ENCODE data around the gene USPL1.

USPL1 gene

GRCh38 chr13:30692113-30692512 lies 74.4 kb downstream of the USPL1 start:
- in situ Hi-C loops (cut with HindIII; ENCODE audit: low sequenced_read_pairs): no loop called here

DNA sequence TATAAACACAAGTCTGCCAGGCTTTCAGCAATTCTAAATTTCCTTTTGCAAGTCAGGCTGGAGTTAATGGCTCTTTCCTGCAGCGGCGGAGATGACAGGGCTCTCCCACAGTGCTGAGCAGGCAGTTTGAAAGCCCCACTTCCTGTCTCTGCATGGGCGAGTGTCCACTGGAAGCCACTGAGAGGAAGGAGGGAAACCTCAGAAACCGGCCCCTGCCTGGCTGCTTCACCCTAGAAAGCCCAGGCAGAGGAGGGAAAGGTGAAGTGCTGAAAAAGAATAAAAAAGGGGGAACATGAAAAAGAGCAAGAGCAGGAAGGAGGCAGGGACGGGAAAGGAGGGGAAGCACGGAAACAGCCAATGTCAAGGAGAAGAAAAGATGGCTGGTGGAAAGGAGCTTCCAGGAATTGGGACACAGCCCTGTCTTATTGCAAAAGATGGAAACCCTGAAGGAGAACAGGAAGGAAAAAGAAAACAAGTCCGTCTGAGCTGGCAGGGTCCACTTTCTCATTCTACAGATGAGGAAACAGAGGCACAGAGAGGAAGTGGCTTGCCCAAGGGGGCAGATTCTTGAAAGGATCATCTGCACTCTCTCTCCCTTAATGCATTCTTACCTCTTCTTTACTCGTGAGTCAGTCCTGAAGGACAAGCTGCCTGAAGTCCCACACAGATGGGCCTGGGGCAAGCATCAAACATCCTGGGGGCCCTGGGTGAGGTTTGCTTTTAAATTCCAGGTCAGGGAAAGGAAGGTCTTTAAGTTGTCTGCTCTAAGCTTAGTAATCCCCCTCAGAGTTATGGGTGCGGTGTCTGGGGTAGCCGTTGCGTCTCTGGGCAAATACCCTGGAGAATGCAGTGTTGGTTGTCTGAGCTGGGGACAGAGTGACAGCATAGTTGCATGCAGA lies 78.8 kb downstream of the USPL1 start:
- in situ Hi-C loops (cut with HindIII; ENCODE audit: low sequenced_read_pairs): no loop called here

DNA sequence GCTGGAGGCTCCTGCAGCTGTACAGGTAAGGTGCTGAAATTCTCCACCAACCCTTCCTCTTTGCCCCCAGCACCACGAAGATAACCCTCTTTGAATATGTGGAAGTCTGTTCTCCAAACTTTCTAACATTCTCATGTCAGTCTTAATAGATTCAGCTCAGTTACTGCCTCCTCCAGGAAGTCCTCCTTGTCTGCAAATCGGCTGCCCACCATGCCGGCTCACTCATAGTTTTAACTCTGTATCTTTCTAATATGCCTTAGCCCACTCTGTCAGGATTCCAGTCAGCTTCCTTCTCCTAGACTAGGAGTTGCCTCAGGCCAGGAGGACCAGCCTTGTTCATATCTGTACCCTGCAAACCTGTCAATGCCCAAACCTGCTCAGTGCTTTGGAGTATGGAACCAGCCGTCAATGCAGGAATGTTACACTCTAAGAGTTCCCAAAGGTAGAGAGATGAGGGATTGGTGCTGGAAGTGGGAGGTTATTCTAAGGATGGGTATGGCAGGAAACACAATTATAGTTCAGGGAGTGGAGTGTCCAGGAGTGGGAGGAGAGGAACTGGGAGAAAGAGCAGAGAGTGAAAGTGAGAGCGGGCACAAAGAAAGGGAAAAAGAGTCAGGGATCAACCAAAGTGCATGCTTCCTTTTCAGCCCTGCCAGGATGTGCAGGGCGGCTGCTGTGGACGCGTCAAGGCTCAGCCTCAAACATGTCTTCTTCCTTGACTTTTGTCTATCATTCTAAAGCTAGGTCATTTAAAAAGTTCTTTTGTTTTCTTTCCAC lies 79.6 kb downstream of the USPL1 start:
- in situ Hi-C loops (cut with HindIII; ENCODE audit: low sequenced_read_pairs): no loop called here

DNA sequence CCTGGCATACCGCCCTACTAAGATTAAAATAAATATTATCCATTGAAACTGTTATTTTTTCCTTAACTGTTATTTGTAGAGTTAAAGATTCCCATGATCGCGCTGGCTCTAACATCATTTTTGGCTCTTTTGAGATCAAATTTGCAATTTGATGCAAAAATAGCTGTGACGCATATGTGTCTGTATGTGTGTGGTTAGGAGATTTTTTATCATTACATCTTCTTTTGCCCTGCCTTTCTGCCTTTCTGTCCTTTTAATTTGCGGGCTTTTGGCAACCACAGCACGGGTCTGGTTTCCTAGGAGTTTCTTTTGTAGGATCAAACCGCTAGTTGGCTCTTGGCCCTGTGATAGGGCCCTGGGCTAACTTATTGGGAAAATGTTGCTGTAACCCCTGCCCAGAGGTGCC lies 80.3 kb downstream of the USPL1 start:
- in situ Hi-C loops (cut with HindIII; ENCODE audit: low sequenced_read_pairs): no loop called here

DNA sequence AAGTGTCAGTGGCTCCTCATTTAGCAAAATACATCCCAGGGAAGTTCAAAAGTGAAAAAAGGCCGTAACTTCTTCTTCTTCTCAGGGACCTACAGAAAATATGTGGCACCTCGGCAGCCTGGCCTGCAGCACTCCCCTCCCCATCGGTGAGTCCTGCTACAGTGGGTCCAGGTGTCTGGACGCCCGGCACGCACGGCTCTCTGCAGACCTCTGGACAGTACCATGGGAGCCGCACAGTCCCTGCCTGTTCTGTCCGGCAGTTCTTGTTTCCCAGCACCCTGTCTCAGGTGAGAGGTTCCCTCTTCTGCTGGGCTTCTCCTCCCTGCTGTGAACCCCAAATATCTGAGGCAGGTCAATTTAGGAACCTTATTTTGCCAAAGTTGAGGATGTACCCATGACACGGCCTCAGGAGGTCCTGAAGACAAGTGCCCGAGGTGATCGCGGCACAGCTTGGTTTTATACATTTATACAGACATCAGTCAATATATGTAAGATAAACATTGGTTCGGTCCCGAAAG lies 80.8 kb downstream of the USPL1 start:
- in situ Hi-C loops (cut with HindIII; ENCODE audit: low sequenced_read_pairs): no loop called here

DNA sequence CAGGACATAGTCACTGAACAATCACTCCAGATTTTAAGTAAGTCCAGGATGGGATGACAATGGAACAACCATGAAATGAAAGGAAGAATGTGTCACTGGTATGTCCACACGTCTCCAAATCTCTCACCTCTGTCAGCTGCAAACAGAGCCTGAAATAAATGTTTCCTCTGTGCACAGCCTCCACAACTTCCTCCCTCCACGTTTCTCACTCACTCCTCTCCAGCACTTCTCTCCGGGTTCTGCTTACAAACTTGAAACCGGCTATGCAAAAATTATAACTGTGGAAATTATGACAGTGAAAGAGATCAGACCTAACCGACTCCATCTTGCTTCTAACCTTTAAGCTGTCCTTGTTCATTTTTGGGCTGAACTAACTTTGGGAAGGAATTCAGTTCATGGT lies 82.6 kb downstream of the USPL1 start:
- in situ Hi-C loops (cut with HindIII; ENCODE audit: low sequenced_read_pairs): loop anchor here (5.0 kb wide), 1 partner anchor 37 kb away; the partner anchor contains the start of gene ALOX5AP

GRCh38 chr13:30702006-30702405 lies 84.3 kb downstream of the USPL1 start:
- in situ Hi-C loops (cut with HindIII; ENCODE audit: low sequenced_read_pairs): loop anchor here (5.0 kb wide), 1 partner anchor 35 kb away; the partner anchor contains the start of gene ALOX5AP

DNA sequence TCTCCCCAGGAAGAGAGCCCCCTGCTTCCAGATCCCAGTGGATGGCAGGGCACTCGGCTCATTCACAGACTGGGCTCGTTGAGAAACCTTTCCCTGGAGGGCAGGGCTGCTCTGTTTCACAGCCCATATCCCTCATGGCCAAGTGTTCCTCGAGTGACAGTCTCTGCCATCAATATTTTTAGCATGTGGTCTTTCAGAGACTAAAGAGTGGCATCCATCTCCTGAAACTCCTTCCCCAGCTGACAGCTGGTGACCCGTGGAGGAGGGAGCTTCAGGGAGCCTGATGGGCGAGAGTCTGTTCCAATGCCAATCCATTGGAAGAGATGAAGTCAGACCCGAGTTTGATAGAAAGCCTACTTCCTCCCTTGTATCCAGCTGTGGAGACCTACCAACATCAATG lies 86.9 kb downstream of the USPL1 start:
- in situ Hi-C loops (cut with HindIII; ENCODE audit: low sequenced_read_pairs): loop anchor here (5.0 kb wide), 1 partner anchor 33 kb away; the partner anchor contains the start of gene ALOX5AP

DNA sequence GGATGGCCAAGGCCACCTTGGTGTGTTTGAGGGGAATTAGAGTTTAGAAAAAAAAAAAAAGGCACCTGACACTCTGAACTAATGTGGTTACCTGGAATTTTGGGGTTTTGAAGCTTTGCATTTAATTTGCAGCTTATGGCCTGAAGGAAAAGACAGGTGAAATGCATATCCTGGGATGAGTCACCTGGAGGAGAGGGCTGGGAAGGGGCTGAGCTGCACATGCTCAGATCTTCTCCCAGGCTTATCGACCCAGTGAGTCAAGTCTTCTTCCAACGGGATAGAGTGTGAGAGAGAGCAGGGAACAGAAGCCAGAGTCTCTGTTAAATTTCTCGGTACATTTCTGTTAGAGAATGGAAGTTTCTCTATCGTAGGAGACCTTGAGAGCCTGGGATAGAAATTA lies 88.0 kb downstream of the USPL1 start:
- in situ Hi-C loops (cut with HindIII; ENCODE audit: low sequenced_read_pairs): no loop called here

GRCh38 chr13:30708541-30708940 lies 90.8 kb downstream of the USPL1 start:
- in situ Hi-C loops (cut with HindIII; ENCODE audit: low sequenced_read_pairs): no loop called here
